ENCODE data around the gene LSR.
"Not testable (repeated sequence)": the region's sequence is repeated elsewhere in the genome, so short reads cannot be mapped to it uniquely, and the experiment has no call there.

LSR gene

GRCh38 chr19:35279374-35279773 lies 30.6 kb downstream of the LSR start:
- TF ChIP-seq MYC (IDR thresholded peaks at IDR 0.05; ENCODE audit: low read depth, low read length) (no peak), CTCF (IDR thresholded peaks at IDR 0.05; ENCODE audit: low read depth, low read length) (no peak), POLR2A (IDR thresholded peaks at IDR 0.05; ENCODE audit: extremely low read depth, insufficient read length) (no peak), MAX (IDR thresholded peaks at IDR 0.05; ENCODE audit: low read depth, low read length) (no peak)
- no peak overlapping the region for H3K4me3 ChIP-seq (ENCODE audit: low read depth, low read length)
- DNase-seq (ENCODE audit: low read depth) = no peak

- TF ChIP-seq MYC (IDR thresholded peaks at IDR 0.05; ENCODE audit: low read depth, low read length) = no peak
- TF ChIP-seq MAX (IDR thresholded peaks at IDR 0.05; ENCODE audit: low read depth, low read length) = no peak
- no peak for TF ChIP-seq CTCF (IDR thresholded peaks at IDR 0.05; ENCODE audit: low read depth, low read length)
- no peak for TF ChIP-seq POLR2A (IDR thresholded peaks at IDR 0.05; ENCODE audit: extremely low read depth, insufficient read length)
- no peak for DNase-seq (ENCODE audit: low read depth)
- no peak overlapping the region for H3K4me3 ChIP-seq (ENCODE audit: low read depth, low read length)
These were observed 31.4 kb downstream of the LSR start for GRCh38 chr19:35279985-35280821.

GRCh38 chr19:35281303-35281702 lies 32.5 kb downstream of the LSR start:
- DNase-seq (ENCODE audit: low read depth) = no peak
- no peak for TF ChIP-seq POLR2A (IDR thresholded peaks at IDR 0.05; ENCODE audit: extremely low read depth, insufficient read length)
- no peak for TF ChIP-seq MAX (IDR thresholded peaks at IDR 0.05; ENCODE audit: low read depth, low read length)
- TF ChIP-seq CTCF (IDR thresholded peaks at IDR 0.05; ENCODE audit: low read depth, low read length) = no peak
- no peak for TF ChIP-seq MYC (IDR thresholded peaks at IDR 0.05; ENCODE audit: low read depth, low read length)
- H3K4me3 ChIP-seq (ENCODE audit: low read depth, low read length) = no peak overlapping the region

GRCh38 chr19:35284153-35285094 lies 35.6 kb downstream of the LSR start:
- no peak for DNase-seq (ENCODE audit: low read depth)
- H3K4me3 ChIP-seq (ENCODE audit: low read depth, low read length) = no peak overlapping the region
- TF ChIP-seq CTCF (IDR thresholded peaks at IDR 0.05; ENCODE audit: low read depth, low read length) (no peak), MYC (IDR thresholded peaks at IDR 0.05; ENCODE audit: low read depth, low read length) (no peak), MAX (IDR thresholded peaks at IDR 0.05; ENCODE audit: low read depth, low read length) (no peak), POLR2A (IDR thresholded peaks at IDR 0.05; ENCODE audit: extremely low read depth, insufficient read length) (no peak)

- no peak for DNase-seq (ENCODE audit: low read depth)
- no peak overlapping the region for H3K4me3 ChIP-seq (ENCODE audit: low read depth, low read length)
- TF ChIP-seq MYC (IDR thresholded peaks at IDR 0.05; ENCODE audit: low read depth, low read length) (no peak), CTCF (IDR thresholded peaks at IDR 0.05; ENCODE audit: low read depth, low read length) (no peak), MAX (IDR thresholded peaks at IDR 0.05; ENCODE audit: low read depth, low read length) (no peak), POLR2A (IDR thresholded peaks at IDR 0.05; ENCODE audit: extremely low read depth, insufficient read length) (no peak)
These were observed 36.3 kb downstream of the LSR start for GRCh38 chr19:35285095-35285449.

- not testable (repeated sequence) for DNase-seq (ENCODE audit: low read depth); H3K4me3 ChIP-seq (ENCODE audit: low read depth, low read length)
These were observed 36.7 kb downstream of the LSR start for GRCh38 chr19:35285465-35285864.

- H3K4me3 ChIP-seq (ENCODE audit: low read depth, low read length); DNase-seq (ENCODE audit: low read depth): not testable (repeated sequence)
These were observed 37.3 kb downstream of the LSR start for GRCh38 chr19:35286101-35286500.

Measured in NB4 (cell line).